Sigmoid colon (tissue), 7 donors: Measurements from ENCODE around the gene YEATS2. TPM values are rescaled to one million over a fixed set of nuclear protein-coding genes. Genes with fewer than 3 reads are reported as not detected.

ENCODE experiments used
- DNase-seq: peaks from one replicate; pipeline ENCODE4 v3.0.0-alpha.2; 2019
- H3K27ac ChIP-seq, 4 donors: fragments of 200-600 bp; sonication (generic); one replicate each; pipeline ENCODE4 v1.5.1; 2016 to 2019; ENCODE audit warnings: mild to moderate bottlenecking in 1 of 4
- H3K27me3 ChIP-seq, 3 donors: fragments of 200-600 bp; sonication (generic); one replicate each; pipeline ENCODE4 v1.5.1; 2019; ENCODE audit warnings: mild to moderate bottlenecking in 1 of 3
- H3K36me3 ChIP-seq, 4 donors: fragments of 200-600 bp; sonication (generic); one replicate each; pipeline ENCODE4 v1.5.1; 2016 to 2019
- H3K4me1 ChIP-seq, 4 donors: fragments of 200-600 bp; sonication (generic); one replicate each; pipeline ENCODE4 v1.5.1; 2017 to 2019
- H3K4me3 ChIP-seq, 4 donors: fragments of 200-600 bp; sonication (generic); one replicate each; pipeline ENCODE4 v1.5.1; 2017 to 2019; ENCODE audit warnings: mild to moderate bottlenecking in 2 of 4, moderate library complexity in 1 of 4
- H3K9me3 ChIP-seq, 4 donors: fragments of 200-600 bp in 3 of 4; sonication (generic) in 3 of 4; one replicate each; pipeline versions ENCODE4 v1.5.1 to v1.6.1; 2013 to 2019
- EP300 ChIP-seq, 4 donors: sonication (generic); formaldehyde crosslinking; IDR thresholded peaks; one replicate each; pipeline ENCODE4 v1.6.1; 2017; ENCODE audit warnings: antibody characterized with exemption in 4 of 4
- POLR2A ChIP-seq, 2 donors: fragments of 450-650 bp; IDR thresholded peaks; one replicate each; pipeline ENCODE4 v1.6.1; 2016; ENCODE audit warnings: antibody characterized with exemption in 2 of 2, mild to moderate bottlenecking in 2 of 2, moderate library complexity in 2 of 2
- POLR2AphosphoS5 ChIP-seq, 4 donors: sonication (generic); formaldehyde crosslinking; IDR thresholded peaks; one replicate each; pipeline ENCODE4 v1.6.1; 2017; ENCODE audit warnings: antibody characterized with exemption in 4 of 4
- WGBS, 2 donors: extraction: QIAGEN DNeasy Blood & Tissue Kit; methylation state at CpG; one replicate each; pipeline ENCODE4 v1.1.7; 2013; 5-methylcytosine and 5-hydroxymethylcytosine counted together
- intact Hi-C: fragments of 100-400 bp; cut with DNase I; formaldehyde crosslinking; loops from one replicate; pipeline ENCODE4 v1.15.1; 2023
- polyA plus RNA-seq, 3 donors: library from polyadenylated mRNA; stranded (reverse); fragments of 200-250 nt; gene quantifications; one replicate each; pipeline ENCODE4 v1.2.3, GENCODE V29; 2013
- total RNA-seq, 4 donors: library from RNA; depleted of rRNA; stranded (reverse); fragments of >200 nt; gene quantifications; one replicate each; pipeline ENCODE4 v1.1.0, GENCODE V29; 2016
- TF ChIP-seq, protein P1 (sequence below), 4 experiments: fragments of 450-650 bp in 3 of 4; fragments of 200-600 bp in 1 of 4; IDR thresholded peaks; one replicate each; pipeline ENCODE4 v1.5.1; 2016 to 2019; ENCODE audit warnings: antibody characterized with exemption in 4 of 4, mild to moderate bottlenecking in 3 of 4, moderate library complexity in 2 of 4
- donor health status: healthy with polysubstance abuse.
- donor health status: Bipolar disorder and iron deficiency.
- donor health status: healthy.

The YEATS2 gene
- total and polyA plus RNA-seq, 7 donors = 3.0 to 20.3 (median 13.2) TPM

DNA sequence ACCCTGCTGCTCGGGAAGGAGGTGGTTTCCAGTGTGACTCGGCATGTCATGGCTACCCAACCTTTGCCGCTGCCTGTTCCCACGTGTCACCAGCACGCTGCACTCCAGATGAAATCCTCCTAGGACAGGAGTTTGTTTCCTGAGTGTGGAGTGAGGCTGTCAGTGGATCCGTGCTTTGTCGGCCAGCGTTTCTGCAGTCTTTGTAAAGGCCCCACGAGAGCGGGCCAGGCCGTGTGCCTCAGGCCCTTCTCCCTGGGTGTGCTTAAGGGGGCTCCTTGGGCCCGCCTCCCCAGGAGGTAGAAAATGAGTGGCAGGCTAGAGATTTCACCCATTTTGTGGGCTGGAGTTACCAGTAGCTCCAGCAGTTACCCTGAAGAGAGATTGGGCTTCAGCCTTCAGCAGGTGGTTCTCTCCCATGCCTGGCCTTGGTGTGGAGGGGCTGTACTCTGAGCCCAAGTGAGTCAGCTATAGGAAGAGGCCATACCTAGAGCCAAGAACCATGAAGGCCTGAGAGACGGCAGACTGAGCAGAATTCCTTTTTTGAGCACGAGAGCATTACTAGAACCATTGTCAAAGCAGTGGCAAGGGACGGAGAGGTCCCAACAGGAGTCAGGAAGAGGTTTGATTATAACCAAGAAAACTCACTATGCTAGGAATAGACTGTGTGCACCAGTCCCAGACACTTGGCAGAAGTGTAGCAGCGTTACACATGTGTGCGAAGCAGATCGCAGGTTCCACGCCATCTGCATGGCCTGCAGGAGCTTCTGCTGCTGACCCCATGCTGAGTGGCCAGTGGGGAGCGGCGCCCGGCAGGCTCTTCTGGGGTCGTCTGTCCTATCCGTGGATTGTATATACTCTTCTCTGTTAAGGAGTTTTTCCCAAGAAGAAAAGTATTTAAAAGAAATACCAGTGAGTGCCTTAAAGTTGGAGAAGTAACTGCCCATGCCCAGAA lies 113.3 kb downstream of the YEATS2 start:
- intact Hi-C loops = no loop called here
- H3K9me3 ChIP-seq = no peaks in the 10 kb centered on the region
- no peak overlapping the region for H3K27ac ChIP-seq
- no peaks in the 10 kb centered on the region for H3K27me3 ChIP-seq
- no peak for DNase-seq
- H3K4me3 ChIP-seq = no peak overlapping the region
- peaks cover 16 to 64% (median 38%) of the 10 kb centered on the region in 4 donors for H3K36me3 ChIP-seq
- H3K4me1 ChIP-seq = no peaks in the 10 kb centered on the region
- WGBS, 2 donors = 92 to 95% methylated on average over 24 of the region's 24 CpGs
- TF ChIP-seq POLR2A (IDR thresholded peaks at IDR 0.05) = no peak
- no peak for TF ChIP-seq EP300 (IDR thresholded peaks at IDR 0.05)
- TF ChIP-seq POLR2AphosphoS5 (IDR thresholded peaks at IDR 0.05) = no peak

DNA sequence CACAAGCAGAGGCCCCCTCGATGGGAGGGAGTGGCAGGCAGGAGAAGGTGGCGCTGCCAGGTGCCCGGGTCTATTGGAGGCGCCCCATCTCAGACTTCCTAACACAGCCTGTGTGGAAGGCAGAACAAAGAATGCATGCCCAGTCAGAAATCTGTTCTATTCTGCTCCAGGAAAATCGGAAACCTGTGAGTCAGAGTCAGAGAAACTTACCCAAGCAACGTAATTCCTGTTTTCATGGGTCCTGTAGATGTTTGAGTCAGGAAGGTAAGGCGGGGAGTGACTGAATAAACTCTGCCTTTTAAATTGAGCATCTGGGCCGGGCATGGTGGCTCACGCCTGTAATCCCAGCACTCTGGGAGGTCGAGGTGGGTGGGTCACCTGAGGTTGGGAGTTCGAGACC lies 114.0 kb downstream of the YEATS2 start:
- no peaks in the 10 kb centered on the region for H3K27me3 ChIP-seq
- no peak for TF ChIP-seq POLR2AphosphoS5 (IDR thresholded peaks at IDR 0.05)
- TF ChIP-seq EP300 (IDR thresholded peaks at IDR 0.05) = no peak
- TF ChIP-seq, protein P1, sequence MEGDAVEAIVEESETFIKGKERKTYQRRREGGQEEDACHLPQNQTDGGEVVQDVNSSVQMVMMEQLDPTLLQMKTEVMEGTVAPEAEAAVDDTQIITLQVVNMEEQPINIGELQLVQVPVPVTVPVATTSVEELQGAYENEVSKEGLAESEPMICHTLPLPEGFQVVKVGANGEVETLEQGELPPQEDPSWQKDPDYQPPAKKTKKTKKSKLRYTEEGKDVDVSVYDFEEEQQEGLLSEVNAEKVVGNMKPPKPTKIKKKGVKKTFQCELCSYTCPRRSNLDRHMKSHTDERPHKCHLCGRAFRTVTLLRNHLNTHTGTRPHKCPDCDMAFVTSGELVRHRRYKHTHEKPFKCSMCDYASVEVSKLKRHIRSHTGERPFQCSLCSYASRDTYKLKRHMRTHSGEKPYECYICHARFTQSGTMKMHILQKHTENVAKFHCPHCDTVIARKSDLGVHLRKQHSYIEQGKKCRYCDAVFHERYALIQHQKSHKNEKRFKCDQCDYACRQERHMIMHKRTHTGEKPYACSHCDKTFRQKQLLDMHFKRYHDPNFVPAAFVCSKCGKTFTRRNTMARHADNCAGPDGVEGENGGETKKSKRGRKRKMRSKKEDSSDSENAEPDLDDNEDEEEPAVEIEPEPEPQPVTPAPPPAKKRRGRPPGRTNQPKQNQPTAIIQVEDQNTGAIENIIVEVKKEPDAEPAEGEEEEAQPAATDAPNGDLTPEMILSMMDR (IDR thresholded peaks at IDR 0.05) = no peak
- TF ChIP-seq POLR2A (IDR thresholded peaks at IDR 0.05) = no peak
- DNase-seq = no peak
- no peak overlapping the region for H3K27ac ChIP-seq
- H3K4me1 ChIP-seq = no peaks in the 10 kb centered on the region
- intact Hi-C loops = no loop called here
- whole genome bisulfite sequencing, 2 donors = 92 to 97% methylated on average over 11 of the region's 11 CpGs
- no peak overlapping the region for H3K4me3 ChIP-seq
- H3K36me3 ChIP-seq = peaks cover 12 to 62% (median 37%) of the 10 kb centered on the region in 4 donors
- no peaks in the 10 kb centered on the region for H3K9me3 ChIP-seq

DNA sequence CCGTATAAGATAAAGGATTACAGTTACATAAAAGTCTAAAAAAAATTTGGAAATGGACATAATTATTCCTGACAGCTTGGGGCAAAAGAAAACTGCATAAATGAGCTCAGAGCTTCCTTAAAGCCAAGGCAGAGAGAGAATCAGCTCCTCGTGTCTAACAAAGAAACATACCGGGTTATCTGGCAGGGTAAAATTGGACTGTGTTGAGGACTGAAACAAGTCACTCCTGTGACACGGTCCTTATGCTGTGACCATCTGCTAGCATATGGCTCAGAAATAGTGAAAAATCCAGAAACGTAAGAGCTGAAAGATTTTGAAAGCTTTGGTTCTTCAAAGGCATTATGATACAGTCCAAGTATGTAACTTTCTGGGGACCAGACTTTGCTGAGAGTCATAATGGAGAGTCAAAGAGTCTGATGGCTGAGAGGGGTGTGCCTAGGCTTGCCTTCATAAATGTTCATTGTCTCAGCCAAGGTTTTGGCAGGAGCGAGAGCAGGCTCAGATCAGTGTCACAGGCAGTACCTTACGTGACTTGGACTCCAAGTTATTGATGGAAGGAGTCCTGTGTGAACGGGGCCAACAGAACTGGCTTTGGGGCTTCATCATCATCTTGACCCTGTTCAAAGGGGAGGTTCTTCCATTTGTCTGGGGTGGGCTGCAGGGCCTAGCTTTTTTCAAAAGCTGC lies 115.3 kb downstream of the YEATS2 start:
- DNase-seq = no peak
- WGBS, 2 donors = 88 to 89% methylated on average over 8 of the region's 8 CpGs
- intact Hi-C loops = no loop called here
- peaks cover 6 to 57% (median 25%) of the 10 kb centered on the region in 4 donors for H3K36me3 ChIP-seq
- no peaks in the 10 kb centered on the region for H3K27me3 ChIP-seq
- no peak for TF ChIP-seq POLR2A (IDR thresholded peaks at IDR 0.05)
- TF ChIP-seq, protein P1 (IDR thresholded peaks at IDR 0.05) = no peak
- TF ChIP-seq POLR2AphosphoS5 (IDR thresholded peaks at IDR 0.05) = no peak
- no peak for TF ChIP-seq EP300 (IDR thresholded peaks at IDR 0.05)
- H3K9me3 ChIP-seq = no peaks in the 10 kb centered on the region
- no peak overlapping the region for H3K4me3 ChIP-seq
- no peak overlapping the region for H3K27ac ChIP-seq
- no peaks in the 10 kb centered on the region for H3K4me1 ChIP-seq

DNA sequence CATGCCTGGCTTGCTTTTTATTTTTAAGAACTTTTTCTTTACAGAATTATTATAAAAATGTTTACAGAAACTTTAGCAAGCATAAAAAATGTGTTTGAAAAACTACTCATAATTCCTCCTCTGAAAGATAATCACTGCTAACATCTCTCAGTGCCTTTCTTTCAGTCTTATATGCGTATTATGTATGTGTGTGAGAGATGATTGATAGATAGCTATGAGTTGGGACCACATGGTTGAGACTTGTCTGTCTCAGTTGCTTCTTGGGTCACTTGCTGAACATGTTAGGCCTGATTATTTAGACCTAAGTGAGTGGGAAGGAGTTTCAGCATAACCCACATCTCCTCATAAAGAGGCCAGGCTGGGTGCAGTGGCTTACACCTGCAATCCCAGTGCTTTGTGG lies 116.6 kb downstream of the YEATS2 start:
- DNase-seq = no peak
- intact Hi-C loops = no loop called here
- Histone ChIP-seq H3K9me3 (no peaks in the 10 kb centered on the region), H3K4me1 (no peaks in the 10 kb centered on the region), H3K4me3 (no peak overlapping the region), H3K36me3 (peaks cover 0 to 44% (median 19%) of the 10 kb centered on the region in 4 donors), H3K27me3 (no peaks in the 10 kb centered on the region), H3K27ac (no peak overlapping the region)
- 98 to 100% methylated on average over 1 of the region's 1 CpG for whole genome bisulfite sequencing, 2 donors
- no peak for TF ChIP-seq POLR2A (IDR thresholded peaks at IDR 0.05)
- TF ChIP-seq, protein P1 (IDR thresholded peaks at IDR 0.05) = no peak
- no peak for TF ChIP-seq EP300 (IDR thresholded peaks at IDR 0.05)
- TF ChIP-seq POLR2AphosphoS5 (IDR thresholded peaks at IDR 0.05) = no peak

DNA sequence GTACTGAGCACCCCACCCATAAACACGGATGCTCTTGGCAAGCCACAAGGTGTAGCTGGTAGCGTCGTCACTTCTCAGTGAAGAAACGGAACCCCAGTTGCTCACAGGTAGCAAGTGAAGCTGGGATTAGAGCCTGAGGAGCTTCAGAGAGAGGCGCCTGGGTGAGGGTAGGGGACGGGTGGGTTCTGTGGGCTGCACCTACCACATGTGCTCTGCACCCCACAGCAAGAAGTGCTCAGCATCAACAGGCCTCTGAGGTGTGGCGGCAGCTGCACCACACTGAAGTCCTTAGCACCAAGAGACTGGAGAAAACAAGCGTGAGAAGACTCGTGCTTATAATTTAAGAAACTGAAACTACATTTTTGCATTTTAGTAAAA lies 118.0 kb downstream of the YEATS2 start:
- no peaks in the 10 kb centered on the region for H3K4me1 ChIP-seq
- no peaks in the 10 kb centered on the region for H3K9me3 ChIP-seq
- peaks cover 0 to 31% (median 7%) of the 10 kb centered on the region in 4 donors for H3K36me3 ChIP-seq
- 71 to 80% methylated on average over 9 of the region's 9 CpGs for WGBS, 2 donors
- H3K27me3 ChIP-seq = no peaks in the 10 kb centered on the region
- DNase-seq = no peak
- intact Hi-C loops = no loop called here
- no peak overlapping the region for H3K27ac ChIP-seq
- H3K4me3 ChIP-seq = no peak overlapping the region
- TF ChIP-seq, protein P1 (IDR thresholded peaks at IDR 0.05) = no peak
- no peak for TF ChIP-seq POLR2A (IDR thresholded peaks at IDR 0.05)
- TF ChIP-seq EP300 (IDR thresholded peaks at IDR 0.05) = no peak
- no peak for TF ChIP-seq POLR2AphosphoS5 (IDR thresholded peaks at IDR 0.05)
